SK-N-SH (cell line): ENCODE results near the gene MAMLD1. TPM values are rescaled to one million over a fixed set of nuclear protein-coding genes. Genes with fewer than 3 reads are reported as not detected.

ENCODE experiments used
- CTCF ChIA-PET: fragments of 300-600, 350-600 bp; formaldehyde crosslinking; extraction: SDS; loops from one replicate; lab custom pipeline; 2021; lab: Yijun Ruan, JAX
- POLR2A ChIA-PET: fragments of 350-600 bp; sonication (Branson Sonifier 250); formaldehyde crosslinking; extraction: SDS; loops from one replicate; lab custom pipeline; 2020; ENCODE audit warnings: antibody characterized with exemption, inconsistent platforms; lab: Yijun Ruan, JAX
- DNase-seq: peaks from one replicate; pipeline ENCODE4 v3.0.0; 2012
- H2AFZ ChIP-seq: fragments of 200-600 bp; sonication (generic); 2 replicates; pipeline ENCODE4 v1.8.1; 2016; ENCODE audit warnings: antibody characterized with exemption, mild to moderate bottlenecking, low read depth
- H3F3A ChIP-seq: fragments of 200-600 bp; sonication (generic); replicated peaks from 2 replicates; pipeline ENCODE3; 2016; ENCODE audit warnings: antibody characterized with exemption, mild to moderate bottlenecking; ENCODE audit not compliant: insufficient read depth
- H3K27ac ChIP-seq, 2 experiments: fragments of 200-500 bp in 1 of 2; fragments of 200-600 bp in 1 of 2; sonication (Bioruptor generic) in 1 of 2; sonication (generic), shearing (Covaris generic) in 1 of 2; 2 replicates each; pipeline versions ENCODE4 v1.5.1 to v1.6.1; 2014 to 2016; ENCODE audit warnings: low read depth in 2 of 2, inconsistent platforms in 1 of 2, low read length in 1 of 2, mild to moderate bottlenecking in 1 of 2, mixed read lengths in 1 of 2
- H3K27me3 ChIP-seq: fragments of 200-600 bp; sonication (generic), shearing (Covaris generic); 2 replicates; pipeline ENCODE4 v1.6.1; 2016; ENCODE audit warnings: mixed run types; ENCODE audit not compliant: insufficient read depth
- H3K36me3 ChIP-seq, 2 experiments: fragments of 200-500 bp in 1 of 2; fragments of 200-600 bp in 1 of 2; sonication (Bioruptor generic) in 1 of 2; sonication (generic) in 1 of 2; replicated peaks in 1 of 2; 2 replicates each; pipeline versions ENCODE3 to v1.5.1; 2014 to 2016; ENCODE audit warnings: low read length in 1 of 2, mild to moderate bottlenecking in 1 of 2; ENCODE audit not compliant: insufficient read depth in 2 of 2, control insufficient read depth in 1 of 2
- H3K4me1 ChIP-seq, 2 experiments: fragments of 200-500 bp in 1 of 2; fragments of 200-600 bp in 1 of 2; sonication (Bioruptor generic) in 1 of 2; sonication (generic), shearing (Covaris generic) in 1 of 2; 2 replicates each; pipeline versions ENCODE4 v1.5.1 to v1.6.1; 2014 to 2016; ENCODE audit warnings: low read depth in 1 of 2, low read length in 1 of 2, mixed run types in 1 of 2; ENCODE audit not compliant: insufficient read depth in 2 of 2, control insufficient read depth in 1 of 2
- H3K4me2 ChIP-seq: fragments of 200-600 bp; sonication (generic), shearing (Covaris generic); 2 replicates; pipeline ENCODE4 v1.6.1; 2017; ENCODE audit warnings: mixed run types
- H3K4me3 ChIP-seq, 2 experiments: fragments of 200-500 bp in 1 of 2; fragments of 200-600 bp in 1 of 2; sonication (Bioruptor generic) in 1 of 2; sonication (generic), shearing (Covaris generic) in 1 of 2; 2 replicates each; pipeline versions ENCODE4 v1.5.1 to v1.8.1; 2014 to 2016; ENCODE audit warnings: low read depth in 2 of 2, inconsistent platforms in 1 of 2, low read length in 1 of 2, mild to moderate bottlenecking in 1 of 2, mixed read lengths in 1 of 2, moderate library complexity in 1 of 2
- H3K79me2 ChIP-seq: fragments of 200-600 bp; sonication (generic); 2 replicates; pipeline ENCODE4 v1.8.1; 2017; ENCODE audit warnings: mild to moderate bottlenecking; ENCODE audit not compliant: insufficient read depth
- H3K9ac ChIP-seq: fragments of 200-600 bp; sonication (generic); 2 replicates; pipeline ENCODE4 v1.6.1; 2017; ENCODE audit warnings: mixed run types
- H3K9me2 ChIP-seq: fragments of 200-600 bp; sonication (generic); 2 replicates; pipeline ENCODE4 v1.6.1; 2017; ENCODE audit warnings: mixed run types
- H3K9me3 ChIP-seq: fragments of 200-600 bp; sonication (generic); 2 replicates; pipeline ENCODE4 v1.6.1; 2017; ENCODE audit warnings: mixed run types, mild to moderate bottlenecking, moderate library complexity
- H4K20me1 ChIP-seq: fragments of 200-600 bp; sonication (generic); 2 replicates; pipeline ENCODE4 v1.6.1; 2017; ENCODE audit warnings: mild to moderate bottlenecking, mixed run types; ENCODE audit not compliant: insufficient read depth
- EZH2phosphoT487 ChIP-seq: fragments of 200-600 bp; sonication (generic); IDR thresholded peaks from 2 replicates; pipeline ENCODE4 v1.6.1; 2017; ENCODE audit warnings: low read depth, mixed run types, mild to moderate bottlenecking, antibody characterized with exemption, moderate library complexity, borderline replicate concordance
- FOXJ3 ChIP-seq: sonication (generic); formaldehyde crosslinking; IDR thresholded peaks from 2 replicates; pipeline ENCODE4 v1.5.1; 2020; ENCODE audit warnings: mild to moderate bottlenecking, missing genetic modification reagents
- GABPA ChIP-seq: IDR thresholded peaks from 2 replicates; pipeline ENCODE4 v1.4.0; 2012; ENCODE audit warnings: low read depth, mild to moderate bottlenecking
- GATA2 ChIP-seq: sonication (generic); formaldehyde crosslinking; IDR thresholded peaks from 2 replicates; pipeline ENCODE4 v1.5.0; 2020; ENCODE audit warnings: mild to moderate bottlenecking, missing genetic modification reagents
- MXI1 ChIP-seq: IDR thresholded peaks from 2 replicates; pipeline ENCODE4 v1.6.1; 2012; ENCODE audit warnings: mild to moderate bottlenecking, low read depth, low read length, improper control_type of control experiment
- NFIC ChIP-seq: IDR thresholded peaks from 2 replicates; pipeline ENCODE4 v1.4.0; 2012; ENCODE audit warnings: borderline replicate concordance
- NRF1 ChIP-seq: IDR thresholded peaks from 2 replicates; pipeline ENCODE4 v1.6.1; 2012; ENCODE audit warnings: low read depth, mild to moderate bottlenecking, low read length
- RCOR1 ChIP-seq: fragments of 150-350 bp; IDR thresholded peaks from 2 replicates; pipeline ENCODE4 v1.6.1; 2017; ENCODE audit warnings: antibody characterized with exemption, low read length
- RXRA ChIP-seq: IDR thresholded peaks from 2 replicates; pipeline ENCODE4 v1.4.0; 2012; ENCODE audit warnings: low read depth, mild to moderate bottlenecking, borderline replicate concordance
- TCF12 ChIP-seq: IDR thresholded peaks from 2 replicates; pipeline ENCODE4 v1.4.0; 2012
- WGBS: methylation state at CpG from one replicate; pipeline ENCODE4 v1.1.6; 2017; ENCODE audit warnings: low lambda C conversion rate; 5-methylcytosine and 5-hydroxymethylcytosine counted together
- polyA plus RNA-seq, 3 experiments: library from polyadenylated mRNA; depleted of rRNA; stranded (reverse); fragments of >200 nt; gene quantifications; 2 replicates each; pipeline ENCODE4 v1.2.3, GENCODE V29; 2012
- TF ChIP-seq, protein P1 (sequence below): IDR thresholded peaks from 2 replicates; pipeline ENCODE4 v1.4.0; 2012; ENCODE audit warnings: low read depth, borderline replicate concordance
- TF ChIP-seq, protein P2 (sequence below): IDR thresholded peaks from 2 replicates; pipeline ENCODE4; 2012
- TF ChIP-seq, protein P3 (sequence below): fragments of 200-600 bp; sonication (generic); IDR thresholded peaks from 2 replicates; pipeline ENCODE4 v1.6.1; 2017; ENCODE audit warnings: antibody characterized with exemption, mild to moderate bottlenecking, moderate library complexity
- TF ChIP-seq, protein P4 (sequence below): fragments of 150-350 bp; IDR thresholded peaks from 2 replicates; pipeline ENCODE4 v1.6.1; 2017; ENCODE audit warnings: antibody characterized with exemption, low read length, low read depth, borderline replicate concordance

Gene MAMLD1
- polyA plus RNA-seq, 1 of the 3 experiments (the other 2 are of a cell fraction): 4.4 TPM

DNA sequence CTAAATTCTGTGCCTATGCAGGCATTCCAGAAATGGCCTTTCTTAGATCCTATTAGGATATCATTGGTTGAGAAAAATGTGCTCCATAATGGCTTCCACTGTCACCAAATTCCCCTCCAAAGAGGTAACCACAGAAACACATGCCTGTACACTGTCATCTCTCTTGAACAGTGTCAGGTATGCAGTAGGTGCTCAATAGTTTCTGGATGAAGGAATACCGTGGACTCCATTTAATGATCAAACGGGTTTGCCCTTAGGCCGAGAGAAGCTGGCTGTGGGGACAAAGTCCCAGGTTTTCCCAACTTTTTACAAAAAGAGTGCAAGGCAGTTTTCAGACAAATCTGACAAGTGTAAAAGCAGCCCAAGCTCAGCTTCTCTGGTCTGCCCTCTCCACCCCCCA lies 188.8 kb downstream of the MAMLD1 start:
- TF ChIP-seq EZH2phosphoT487 (no peak), NFIC (no peak), RCOR1 (no peak)
- TF ChIP-seq, protein P1, sequence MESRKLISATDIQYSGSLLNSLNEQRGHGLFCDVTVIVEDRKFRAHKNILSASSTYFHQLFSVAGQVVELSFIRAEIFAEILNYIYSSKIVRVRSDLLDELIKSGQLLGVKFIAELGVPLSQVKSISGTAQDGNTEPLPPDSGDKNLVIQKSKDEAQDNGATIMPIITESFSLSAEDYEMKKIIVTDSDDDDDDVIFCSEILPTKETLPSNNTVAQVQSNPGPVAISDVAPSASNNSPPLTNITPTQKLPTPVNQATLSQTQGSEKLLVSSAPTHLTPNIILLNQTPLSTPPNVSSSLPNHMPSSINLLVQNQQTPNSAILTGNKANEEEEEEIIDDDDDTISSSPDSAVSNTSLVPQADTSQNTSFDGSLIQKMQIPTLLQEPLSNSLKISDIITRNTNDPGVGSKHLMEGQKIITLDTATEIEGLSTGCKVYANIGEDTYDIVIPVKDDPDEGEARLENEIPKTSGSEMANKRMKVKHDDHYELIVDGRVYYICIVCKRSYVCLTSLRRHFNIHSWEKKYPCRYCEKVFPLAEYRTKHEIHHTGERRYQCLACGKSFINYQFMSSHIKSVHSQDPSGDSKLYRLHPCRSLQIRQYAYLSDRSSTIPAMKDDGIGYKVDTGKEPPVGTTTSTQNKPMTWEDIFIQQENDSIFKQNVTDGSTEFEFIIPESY: no peak
- TF ChIP-seq, protein P2, sequence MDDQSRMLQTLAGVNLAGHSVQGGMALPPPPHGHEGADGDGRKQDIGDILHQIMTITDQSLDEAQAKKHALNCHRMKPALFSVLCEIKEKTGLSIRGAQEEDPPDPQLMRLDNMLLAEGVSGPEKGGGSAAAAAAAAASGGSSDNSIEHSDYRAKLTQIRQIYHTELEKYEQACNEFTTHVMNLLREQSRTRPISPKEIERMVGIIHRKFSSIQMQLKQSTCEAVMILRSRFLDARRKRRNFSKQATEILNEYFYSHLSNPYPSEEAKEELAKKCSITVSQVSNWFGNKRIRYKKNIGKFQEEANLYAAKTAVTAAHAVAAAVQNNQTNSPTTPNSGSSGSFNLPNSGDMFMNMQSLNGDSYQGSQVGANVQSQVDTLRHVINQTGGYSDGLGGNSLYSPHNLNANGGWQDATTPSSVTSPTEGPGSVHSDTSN: no peak
- Histone ChIP-seq H3K79me2 (no peaks in the 10 kb centered on the region), H3K36me3 (no peaks in the 10 kb centered on the region), H3K4me3 (no peak overlapping the region), H3K4me1 (no peaks in the 10 kb centered on the region), H3K9ac (no peak overlapping the region), H3K27ac (no peak overlapping the region), H3K9me3 (no peaks in the 10 kb centered on the region), H3K27me3 (no peaks in the 10 kb centered on the region; the same call in 1 of the 2 replicates), H2AFZ (no peak overlapping the region), H3K4me2 (no peak overlapping the region), H3F3A (no peaks in the 10 kb centered on the region), H3K9me2 (no peaks in the 10 kb centered on the region), H4K20me1 (no peaks in the 10 kb centered on the region)
- 35% methylated on average over 3 of the region's 3 CpGs for WGBS
- CTCF ChIA-PET: no interaction called here
- POLR2A ChIA-PET: no interaction called here
- DNase-seq: no peak

DNA sequence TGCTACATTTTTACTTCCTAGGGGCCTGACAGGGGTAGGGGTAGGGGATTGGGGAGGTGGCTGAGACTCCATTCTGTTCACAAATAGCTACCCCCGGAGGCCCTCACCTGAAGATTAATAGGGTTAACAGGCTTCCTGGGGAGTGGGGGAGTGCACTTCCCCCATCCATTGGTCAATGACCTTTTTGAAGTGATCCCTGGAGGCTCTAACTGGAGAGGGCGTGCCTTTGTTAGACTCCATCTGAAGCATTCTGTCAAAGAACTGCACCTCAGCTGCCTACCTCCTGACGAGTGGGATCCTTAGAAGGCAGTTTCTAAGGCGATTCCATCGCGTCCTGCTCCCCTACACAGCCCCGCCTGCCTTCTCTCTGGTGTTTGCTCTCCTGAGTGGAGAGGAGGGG lies 195.3 kb downstream of the MAMLD1 start:
- Histone ChIP-seq H3K4me3 (no peak overlapping the region), H3K27me3 (no peaks in the 10 kb centered on the region; the same call in 1 of the 2 replicates), H3K79me2 (no peaks in the 10 kb centered on the region), H2AFZ (no peak overlapping the region), H4K20me1 (no peaks in the 10 kb centered on the region), H3F3A (no peaks in the 10 kb centered on the region), H3K9me2 (no peaks in the 10 kb centered on the region), H3K9ac (no peak overlapping the region), H3K27ac (no peak overlapping the region), H3K9me3 (no peaks in the 10 kb centered on the region), H3K36me3 (no peaks in the 10 kb centered on the region), H3K4me1 (no peaks in the 10 kb centered on the region), H3K4me2 (no peak overlapping the region)
- POLR2A ChIA-PET: no interaction called here
- no peak for DNase-seq
- CTCF ChIA-PET: interaction anchor here (1.3 kb wide), 2 partner anchors 14 to 29 kb away, joined by 3 read pairs; no protein-coding TSS in a partner anchor
- WGBS: 40% methylated on average over 7 of the region's 7 CpGs
- TF ChIP-seq MXI1 (no peak), RXRA (no peak), TCF12 (no peak), NFIC (no peak), FOXJ3 (no peak), GABPA (no peak), NRF1 (no peak), GATA2 (CRISPR knock-in tag) (no peak)
- TF ChIP-seq, protein P3, sequence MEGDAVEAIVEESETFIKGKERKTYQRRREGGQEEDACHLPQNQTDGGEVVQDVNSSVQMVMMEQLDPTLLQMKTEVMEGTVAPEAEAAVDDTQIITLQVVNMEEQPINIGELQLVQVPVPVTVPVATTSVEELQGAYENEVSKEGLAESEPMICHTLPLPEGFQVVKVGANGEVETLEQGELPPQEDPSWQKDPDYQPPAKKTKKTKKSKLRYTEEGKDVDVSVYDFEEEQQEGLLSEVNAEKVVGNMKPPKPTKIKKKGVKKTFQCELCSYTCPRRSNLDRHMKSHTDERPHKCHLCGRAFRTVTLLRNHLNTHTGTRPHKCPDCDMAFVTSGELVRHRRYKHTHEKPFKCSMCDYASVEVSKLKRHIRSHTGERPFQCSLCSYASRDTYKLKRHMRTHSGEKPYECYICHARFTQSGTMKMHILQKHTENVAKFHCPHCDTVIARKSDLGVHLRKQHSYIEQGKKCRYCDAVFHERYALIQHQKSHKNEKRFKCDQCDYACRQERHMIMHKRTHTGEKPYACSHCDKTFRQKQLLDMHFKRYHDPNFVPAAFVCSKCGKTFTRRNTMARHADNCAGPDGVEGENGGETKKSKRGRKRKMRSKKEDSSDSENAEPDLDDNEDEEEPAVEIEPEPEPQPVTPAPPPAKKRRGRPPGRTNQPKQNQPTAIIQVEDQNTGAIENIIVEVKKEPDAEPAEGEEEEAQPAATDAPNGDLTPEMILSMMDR: no peak
- TF ChIP-seq, protein P4, sequence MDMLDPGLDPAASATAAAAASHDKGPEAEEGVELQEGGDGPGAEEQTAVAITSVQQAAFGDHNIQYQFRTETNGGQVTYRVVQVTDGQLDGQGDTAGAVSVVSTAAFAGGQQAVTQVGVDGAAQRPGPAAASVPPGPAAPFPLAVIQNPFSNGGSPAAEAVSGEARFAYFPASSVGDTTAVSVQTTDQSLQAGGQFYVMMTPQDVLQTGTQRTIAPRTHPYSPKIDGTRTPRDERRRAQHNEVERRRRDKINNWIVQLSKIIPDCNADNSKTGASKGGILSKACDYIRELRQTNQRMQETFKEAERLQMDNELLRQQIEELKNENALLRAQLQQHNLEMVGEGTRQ: no peak
